ENCODE measurements around the gene C2CD3. TPM values are rescaled to one million over a fixed set of nuclear protein-coding genes. Genes with fewer than 3 reads are reported as not detected.

The C2CD3 gene
- total and polyA plus RNA-seq, 8 donors, result 22.8 to 34.5 (median 27.5) TPM

DNA sequence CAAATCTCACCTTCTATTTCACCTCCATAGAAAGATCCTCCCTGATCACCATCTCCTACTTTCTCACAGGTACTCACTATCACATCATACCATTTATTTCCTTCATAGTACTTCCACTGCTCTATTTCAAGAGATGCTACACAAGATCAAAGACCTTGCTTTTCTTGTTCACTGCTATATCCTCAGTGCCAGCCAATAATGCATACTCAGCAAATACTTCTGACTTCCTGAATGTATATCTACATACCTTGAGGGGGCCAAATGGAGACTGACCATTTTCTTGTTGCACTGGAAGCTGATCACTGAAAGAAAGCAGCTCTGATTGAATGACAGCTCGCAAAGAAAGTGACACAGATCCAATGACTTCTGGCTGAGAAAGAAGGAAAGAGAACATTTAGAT is 64.7 kb downstream of the C2CD3 start:
- Histone ChIP-seq H3K27ac (no peak overlapping the region), H3K9me3 (no peaks in the 10 kb centered on the region), H3K36me3 (peaks cover 0 to 65% of the 10 kb centered on the region in 2 donors), H3K4me3 (no peak overlapping the region), H3K4me1 (no peaks in the 10 kb centered on the region), H3K27me3 (no peaks in the 10 kb centered on the region)
- intact Hi-C loops (cut with DNase I), result no loop called here
- TF ChIP-seq, protein P1, sequence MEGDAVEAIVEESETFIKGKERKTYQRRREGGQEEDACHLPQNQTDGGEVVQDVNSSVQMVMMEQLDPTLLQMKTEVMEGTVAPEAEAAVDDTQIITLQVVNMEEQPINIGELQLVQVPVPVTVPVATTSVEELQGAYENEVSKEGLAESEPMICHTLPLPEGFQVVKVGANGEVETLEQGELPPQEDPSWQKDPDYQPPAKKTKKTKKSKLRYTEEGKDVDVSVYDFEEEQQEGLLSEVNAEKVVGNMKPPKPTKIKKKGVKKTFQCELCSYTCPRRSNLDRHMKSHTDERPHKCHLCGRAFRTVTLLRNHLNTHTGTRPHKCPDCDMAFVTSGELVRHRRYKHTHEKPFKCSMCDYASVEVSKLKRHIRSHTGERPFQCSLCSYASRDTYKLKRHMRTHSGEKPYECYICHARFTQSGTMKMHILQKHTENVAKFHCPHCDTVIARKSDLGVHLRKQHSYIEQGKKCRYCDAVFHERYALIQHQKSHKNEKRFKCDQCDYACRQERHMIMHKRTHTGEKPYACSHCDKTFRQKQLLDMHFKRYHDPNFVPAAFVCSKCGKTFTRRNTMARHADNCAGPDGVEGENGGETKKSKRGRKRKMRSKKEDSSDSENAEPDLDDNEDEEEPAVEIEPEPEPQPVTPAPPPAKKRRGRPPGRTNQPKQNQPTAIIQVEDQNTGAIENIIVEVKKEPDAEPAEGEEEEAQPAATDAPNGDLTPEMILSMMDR (IDR thresholded peaks at IDR 0.05), result no peak
- DNase-seq (no peak), ATAC-seq (no peak)

DNA sequence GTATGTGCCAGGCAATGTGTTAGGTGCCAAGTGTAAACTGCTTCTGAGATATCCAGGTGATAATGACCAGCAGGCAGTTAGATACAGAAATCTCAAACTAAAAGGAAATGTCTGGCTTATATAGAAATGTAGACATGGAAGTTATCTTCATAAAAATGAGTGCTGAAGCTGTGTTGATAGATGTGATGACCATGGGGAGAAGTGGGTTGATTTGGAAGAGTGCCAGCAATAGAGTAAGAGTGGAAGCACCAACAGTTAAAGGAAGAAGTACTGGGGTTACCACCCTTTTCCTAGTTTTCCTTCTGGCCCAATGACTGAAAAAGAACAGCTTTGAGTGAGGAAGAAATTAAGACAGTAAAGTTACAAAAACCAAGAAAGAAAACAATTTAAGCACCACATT is 68.5 kb downstream of the C2CD3 start:
- DNase-seq (no peak), ATAC-seq (no peak)
- Histone ChIP-seq H3K9me3 (no peaks in the 10 kb centered on the region), H3K4me1 (no peaks in the 10 kb centered on the region), H3K36me3 (peaks cover 0 to 80% of the 10 kb centered on the region in 2 donors), H3K27ac (no peak overlapping the region), H3K4me3 (no peak overlapping the region), H3K27me3 (no peaks in the 10 kb centered on the region)
- TF ChIP-seq, protein P1 (IDR thresholded peaks at IDR 0.05), result no peak
- intact Hi-C loops (cut with DNase I), result no loop called here

GRCh38 chr11:74100735-74101134 is 70.1 kb downstream of the C2CD3 start:
- Histone ChIP-seq H3K27me3 (no peaks in the 10 kb centered on the region), H3K27ac (no peak overlapping the region), H3K4me1 (no peaks in the 10 kb centered on the region), H3K9me3 (no peaks in the 10 kb centered on the region), H3K4me3 (no peak overlapping the region), H3K36me3 (peaks cover 0 to 87% of the 10 kb centered on the region in 2 donors)
- intact Hi-C loops (cut with DNase I), result no loop called here
- ATAC-seq (no peak), DNase-seq (no peak)
- TF ChIP-seq, protein P1 (IDR thresholded peaks at IDR 0.05), result no peak

DNA sequence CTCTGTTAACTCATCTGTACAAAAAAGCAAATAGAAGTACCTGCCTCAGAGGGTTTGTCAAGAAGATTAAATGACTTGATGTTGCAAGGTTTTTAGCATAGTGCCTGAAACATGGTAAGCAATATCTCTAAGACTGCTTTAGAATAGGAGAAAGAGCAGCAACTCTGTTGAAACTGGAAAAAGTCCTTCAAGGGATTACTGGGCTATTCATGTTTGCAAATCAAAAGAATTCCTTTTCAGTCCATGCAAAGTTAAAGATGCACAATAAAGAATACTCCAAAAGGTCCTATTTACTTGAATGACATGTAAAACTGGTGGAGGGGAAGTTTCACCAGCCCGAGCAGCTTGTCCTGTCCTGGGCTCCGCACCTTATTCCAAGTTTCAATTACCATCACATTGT is 70.6 kb downstream of the C2CD3 start:
- intact Hi-C loops (cut with DNase I), result no loop called here
- ATAC-seq, result no peak

DNA sequence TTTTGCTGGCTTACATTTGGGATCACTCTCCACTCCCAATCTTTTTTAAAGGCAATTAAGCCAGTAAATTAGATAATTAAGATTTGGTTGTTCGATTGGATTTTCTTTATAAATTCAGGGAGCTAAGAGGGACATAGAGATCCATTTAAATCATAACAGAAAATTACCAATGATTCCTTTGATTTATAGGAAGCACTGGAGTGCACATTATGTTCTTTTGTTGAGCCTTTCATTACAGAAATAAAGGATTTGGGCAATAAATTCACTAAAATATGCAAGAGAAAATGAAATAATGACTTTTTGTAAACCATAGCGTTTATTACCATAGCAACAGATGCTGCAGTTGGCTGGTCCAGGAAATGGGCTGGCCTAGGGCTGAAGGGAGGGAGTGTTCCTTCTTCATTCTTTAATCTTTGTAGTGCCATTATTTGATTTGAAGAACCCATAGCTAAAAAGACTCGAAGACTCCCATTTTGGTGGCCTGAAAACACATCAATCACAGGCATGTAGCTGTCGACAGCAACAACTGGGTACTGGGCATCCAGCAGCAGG is 73.0 kb downstream of the C2CD3 start:
- peaks cover 0 to 90% of the 10 kb centered on the region in 2 donors for H3K36me3 ChIP-seq
- intact Hi-C loops (cut with DNase I), result no loop called here

More for the DNA sequence above, 70.6 kb downstream of the C2CD3 start:
- Histone ChIP-seq H3K4me3 (no peak overlapping the region), H3K27ac (no peak overlapping the region), H3K36me3 (peaks cover 0 to 85% of the 10 kb centered on the region in 2 donors), H3K4me1 (no peaks in the 10 kb centered on the region), H3K27me3 (no peaks in the 10 kb centered on the region), H3K9me3 (no peaks in the 10 kb centered on the region)
- TF ChIP-seq, protein P1 (IDR thresholded peaks at IDR 0.05), result no peak
- no peak for DNase-seq

More for the DNA sequence above, 73.0 kb downstream of the C2CD3 start:
- no peaks in the 10 kb centered on the region for H3K4me1 ChIP-seq
- no peak overlapping the region for H3K4me3 ChIP-seq
- DNase-seq, result no peak
- ATAC-seq, result no peak
- H3K27me3 ChIP-seq, result no peaks in the 10 kb centered on the region
- H3K9me3 ChIP-seq, result no peaks in the 10 kb centered on the region
- TF ChIP-seq, protein P1 (IDR thresholded peaks at IDR 0.05), result no peak
- H3K27ac ChIP-seq, result no peak overlapping the region

Measured in left lung (tissue), 10 donors.